DND-41 (cell line): ENCODE data around the gene MYEF2.

ENCODE experiments used
- ATAC-seq: fragments of 200-7000 bp; cut with Tn5 transposase; 3 replicates; pipeline ENCODE4 v1.9.1; 2021; ENCODE audit warnings: low read depth; ENCODE audit not compliant: insufficient read depth
- DNase-seq: peaks from one replicate; pipeline ENCODE4 v3.0.0-alpha.2; 2020
- H2AFZ ChIP-seq: 2 replicates; pipeline ENCODE4 v1.6.0; 2012; ENCODE audit warnings: low read depth, low read length
- H3K27ac ChIP-seq: 2 replicates; pipeline ENCODE4 v1.5.1; 2012; ENCODE audit warnings: low read length, inconsistent platforms
- H3K27me3 ChIP-seq: fragments of 200-600 bp; sonication (generic); 2 replicates; pipeline ENCODE4 v1.6.0; 2012; ENCODE audit warnings: low read length, mild to moderate bottlenecking, inconsistent platforms; ENCODE audit not compliant: insufficient read depth, poor library complexity
- H3K36me3 ChIP-seq: 2 replicates; pipeline ENCODE4 v1.5.1; 2012; ENCODE audit warnings: low read length, inconsistent platforms; ENCODE audit not compliant: insufficient read depth
- H3K4me1 ChIP-seq: 2 replicates; pipeline ENCODE4 v1.5.1; 2012; ENCODE audit warnings: mild to moderate bottlenecking, low read length; ENCODE audit not compliant: insufficient read depth
- H3K4me2 ChIP-seq: 2 replicates; pipeline ENCODE4 v1.6.0; 2012; ENCODE audit warnings: mild to moderate bottlenecking, moderate library complexity, low read length, inconsistent platforms; ENCODE audit not compliant: insufficient read depth
- H3K4me3 ChIP-seq, 2 experiments: fragments of 200-600 bp in 1 of 2; shearing (Covaris generic) in 1 of 2; 2 replicates each; pipeline ENCODE4 v1.5.1; 2012 to 2016; ENCODE audit warnings: inconsistent platforms in 2 of 2, low read length in 2 of 2, mild to moderate bottlenecking in 2 of 2, low read depth in 1 of 2, moderate library complexity in 1 of 2
- H3K79me2 ChIP-seq: 2 replicates; pipeline ENCODE4 v1.6.0; 2012; ENCODE audit warnings: low read length, inconsistent platforms; ENCODE audit not compliant: insufficient read depth
- H3K9ac ChIP-seq: 2 replicates; pipeline ENCODE4 v1.6.0; 2012; ENCODE audit warnings: low read depth, mild to moderate bottlenecking, inconsistent platforms, low read length, moderate library complexity
- H3K9me3 ChIP-seq: 2 replicates; pipeline ENCODE4 v1.5.1; 2012; ENCODE audit warnings: low read length, moderate library complexity, mild to moderate bottlenecking, inconsistent platforms; ENCODE audit not compliant: insufficient read depth, severe bottlenecking
- H4K20me1 ChIP-seq: 2 replicates; pipeline ENCODE4 v1.6.0; 2012; ENCODE audit warnings: low read length; ENCODE audit not compliant: insufficient read depth
- EZH2 ChIP-seq: IDR thresholded peaks from 3 replicates; pipeline ENCODE4 v1.6.1; 2012; ENCODE audit warnings: borderline replicate concordance, low read depth, mild to moderate bottlenecking, moderate library complexity, low read length, inconsistent platforms; ENCODE audit not compliant: severe bottlenecking
- TF ChIP-seq, protein P1 (sequence below): IDR thresholded peaks from 2 replicates; pipeline ENCODE4 v1.5.1; 2012; ENCODE audit warnings: borderline replicate concordance, low read length, moderate library complexity, mild to moderate bottlenecking; ENCODE audit not compliant: poor library complexity, severe bottlenecking; ENCODE audit errors: extremely low read depth

Gene MYEF2

DNA sequence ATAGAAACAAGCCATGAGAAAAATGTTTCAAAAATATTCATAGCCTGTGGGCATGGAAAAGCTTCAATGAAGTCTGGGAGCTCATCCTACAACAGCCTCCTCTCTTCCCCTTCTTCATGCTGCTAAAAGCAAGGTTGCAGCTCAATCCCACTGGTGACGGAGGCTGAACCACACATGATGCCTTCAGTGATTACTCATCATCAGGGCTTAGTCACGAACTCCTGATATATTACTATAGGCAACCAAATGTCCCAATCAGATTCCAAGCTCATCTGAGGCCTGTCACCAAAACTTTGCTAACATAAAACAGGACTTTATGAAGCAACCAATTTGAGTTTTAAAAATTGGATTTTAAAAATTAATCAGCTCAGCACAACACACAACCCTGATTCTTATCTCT lies 81.3 kb downstream of the MYEF2 start:
- H3K4me2 ChIP-seq = no peak overlapping the region
- TF ChIP-seq, protein P1, sequence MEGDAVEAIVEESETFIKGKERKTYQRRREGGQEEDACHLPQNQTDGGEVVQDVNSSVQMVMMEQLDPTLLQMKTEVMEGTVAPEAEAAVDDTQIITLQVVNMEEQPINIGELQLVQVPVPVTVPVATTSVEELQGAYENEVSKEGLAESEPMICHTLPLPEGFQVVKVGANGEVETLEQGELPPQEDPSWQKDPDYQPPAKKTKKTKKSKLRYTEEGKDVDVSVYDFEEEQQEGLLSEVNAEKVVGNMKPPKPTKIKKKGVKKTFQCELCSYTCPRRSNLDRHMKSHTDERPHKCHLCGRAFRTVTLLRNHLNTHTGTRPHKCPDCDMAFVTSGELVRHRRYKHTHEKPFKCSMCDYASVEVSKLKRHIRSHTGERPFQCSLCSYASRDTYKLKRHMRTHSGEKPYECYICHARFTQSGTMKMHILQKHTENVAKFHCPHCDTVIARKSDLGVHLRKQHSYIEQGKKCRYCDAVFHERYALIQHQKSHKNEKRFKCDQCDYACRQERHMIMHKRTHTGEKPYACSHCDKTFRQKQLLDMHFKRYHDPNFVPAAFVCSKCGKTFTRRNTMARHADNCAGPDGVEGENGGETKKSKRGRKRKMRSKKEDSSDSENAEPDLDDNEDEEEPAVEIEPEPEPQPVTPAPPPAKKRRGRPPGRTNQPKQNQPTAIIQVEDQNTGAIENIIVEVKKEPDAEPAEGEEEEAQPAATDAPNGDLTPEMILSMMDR = no peak
- no peak for TF ChIP-seq EZH2
- H3K4me1 ChIP-seq = no peaks in the 10 kb centered on the region
- H3K79me2 ChIP-seq = no peaks in the 10 kb centered on the region
- H4K20me1 ChIP-seq = no peaks in the 10 kb centered on the region
- DNase-seq (no peak), ATAC-seq (no peak)
- H3K36me3 ChIP-seq = no peaks in the 10 kb centered on the region
- no peak overlapping the region for H3K4me3 ChIP-seq
- H2AFZ ChIP-seq = no peak overlapping the region
- H3K27ac ChIP-seq = no peak overlapping the region
- no peaks in the 10 kb centered on the region for H3K9me3 ChIP-seq
- H3K9ac ChIP-seq = no peak overlapping the region
- no peaks in the 10 kb centered on the region for H3K27me3 ChIP-seq

DNA sequence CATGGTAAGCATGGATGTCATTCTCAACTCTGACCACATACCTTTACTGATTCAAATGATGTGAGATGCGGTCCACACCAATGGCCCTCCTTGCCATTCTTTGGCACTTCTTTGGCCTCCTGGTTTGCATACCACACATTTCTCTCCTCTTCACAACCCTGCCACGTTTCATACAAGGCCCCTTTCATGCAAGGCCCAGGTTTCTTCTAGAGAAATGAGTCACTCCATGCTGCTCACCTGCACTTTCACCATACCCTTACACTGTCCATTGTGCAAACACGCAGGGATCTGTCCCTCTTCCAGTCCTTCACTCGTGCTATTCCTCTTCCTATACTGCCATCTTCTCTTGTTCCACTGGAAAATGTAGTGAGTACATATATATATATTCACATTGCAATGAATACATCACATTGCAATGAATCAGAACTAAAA lies 81.7 kb downstream of the MYEF2 start:
- ATAC-seq = no peak
- no peak for DNase-seq
- no peaks in the 10 kb centered on the region for H3K36me3 ChIP-seq

DNA sequence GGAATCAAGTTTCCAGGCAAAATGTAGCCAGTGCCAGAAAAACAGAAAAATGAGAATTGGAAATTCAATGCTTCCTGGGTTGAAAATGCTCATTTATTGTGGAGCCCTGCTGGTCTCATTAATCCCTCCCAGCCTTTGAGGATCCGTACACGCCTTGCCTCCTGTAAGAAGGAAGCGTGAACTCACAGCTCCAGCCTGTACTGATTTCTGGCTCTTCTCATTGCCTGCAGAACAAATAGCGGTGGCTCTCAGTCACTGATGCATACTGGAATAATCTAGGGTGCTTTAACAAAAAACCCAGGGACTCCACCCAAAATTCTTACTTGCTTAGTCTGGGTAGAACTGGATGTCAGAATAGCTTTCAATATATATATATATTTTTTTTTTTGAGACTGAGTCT lies 86.6 kb downstream of the MYEF2 start:
- H3K4me1 ChIP-seq = no peaks in the 10 kb centered on the region
- no peak overlapping the region for H3K27ac ChIP-seq
- no peaks in the 10 kb centered on the region for H3K79me2 ChIP-seq
- no peaks in the 10 kb centered on the region for H3K36me3 ChIP-seq
- H3K9ac ChIP-seq = no peak overlapping the region
- H3K4me3 ChIP-seq = no peak overlapping the region
- DNase-seq = no peak
- no peak for TF ChIP-seq EZH2
- TF ChIP-seq, protein P1 = no peak
- no peak overlapping the region for H3K4me2 ChIP-seq
- H3K9me3 ChIP-seq = no peaks in the 10 kb centered on the region
- no peak for ATAC-seq
- no peaks in the 10 kb centered on the region for H4K20me1 ChIP-seq
- peaks cover 5% of the 10 kb centered on the region for H3K27me3 ChIP-seq
- no peak overlapping the region for H2AFZ ChIP-seq

More for the DNA sequence above, 81.7 kb downstream of the MYEF2 start:
- no peak overlapping the region for H3K27ac ChIP-seq
- no peaks in the 10 kb centered on the region for H4K20me1 ChIP-seq
- H3K4me1 ChIP-seq = no peaks in the 10 kb centered on the region
- no peaks in the 10 kb centered on the region for H3K27me3 ChIP-seq
- H2AFZ ChIP-seq = no peak overlapping the region
- H3K9ac ChIP-seq = no peak overlapping the region
- TF ChIP-seq, protein P1 = no peak
- TF ChIP-seq EZH2 = no peak
- H3K4me3 ChIP-seq = no peak overlapping the region
- H3K9me3 ChIP-seq = no peaks in the 10 kb centered on the region
- H3K4me2 ChIP-seq = no peak overlapping the region
- no peaks in the 10 kb centered on the region for H3K79me2 ChIP-seq

DNA sequence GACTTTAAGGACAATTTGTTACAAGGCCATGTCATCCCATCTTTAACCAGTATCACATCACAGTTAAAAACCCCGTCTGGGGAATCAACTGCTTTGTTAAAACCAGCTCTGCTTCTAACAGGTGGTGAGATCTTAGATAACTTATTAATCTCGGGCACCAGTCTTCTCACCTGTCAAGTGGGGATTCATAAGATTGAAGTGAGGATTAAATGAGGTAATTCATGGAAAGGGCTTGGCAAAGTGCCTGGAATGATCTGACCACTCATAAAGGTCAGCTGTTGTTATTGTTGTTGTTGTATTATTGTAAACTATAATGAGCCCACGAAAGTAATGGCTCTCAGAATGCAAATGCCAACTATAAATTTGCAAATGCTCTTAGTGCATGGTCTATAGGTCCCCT lies 87.4 kb downstream of the MYEF2 start:
- no peak for TF ChIP-seq EZH2
- TF ChIP-seq, protein P1 = no peak
- H3K4me3 ChIP-seq = no peak overlapping the region
- H3K4me1 ChIP-seq = no peaks in the 10 kb centered on the region
- no peaks in the 10 kb centered on the region for H3K9me3 ChIP-seq
- H4K20me1 ChIP-seq = no peaks in the 10 kb centered on the region
- no peak overlapping the region for H2AFZ ChIP-seq
- H3K27ac ChIP-seq = no peak overlapping the region
- DNase-seq = no peak
- peaks cover 5% of the 10 kb centered on the region for H3K27me3 ChIP-seq
- no peak overlapping the region for H3K9ac ChIP-seq
- no peaks in the 10 kb centered on the region for H3K79me2 ChIP-seq
- no peaks in the 10 kb centered on the region for H3K36me3 ChIP-seq
- no peak for ATAC-seq
- H3K4me2 ChIP-seq = no peak overlapping the region
